Activated T-helper 1 cell treated with anti-CD3 and anti-CD28 coated beads, Interleukin-12 subunit alpha, Interleukin-12 subunit beta, Interleukin-2, Interleukin-4 antibody, amounts not matched to agents 30 ng/mL and 10 ng/mL and 1 ng/mL, durations not matched to agents 14 hours and 24 hours and 36 hours (primary cell): ENCODE data around the gene TMEM143. TPM values are rescaled to one million over a fixed set of nuclear protein-coding genes. Genes with fewer than 3 reads are reported as not detected.
"Not testable (repeated sequence)": the region's sequence is repeated elsewhere in the genome, so short reads cannot be mapped to it uniquely, and the experiment has no call there.

Source experiments
- DNase-seq: peaks from one replicate; pipeline ENCODE4 v3.0.0; 2021; ENCODE audit warnings: low spot score
- H3K27ac Mint-ChIP-seq: one replicate; pipeline ENCODE4 v1.8.0; 2021; ENCODE audit warnings: mild to moderate bottlenecking, mixed read lengths
- H3K27me3 Mint-ChIP-seq: one replicate; pipeline ENCODE4 v1.8.0; 2022; ENCODE audit warnings: mild to moderate bottlenecking, moderate library complexity, mixed read lengths; ENCODE audit not compliant: insufficient read depth
- H3K36me3 Mint-ChIP-seq: one replicate; pipeline ENCODE4 v1.8.0; 2021; ENCODE audit warnings: low read depth, mixed read lengths
- H3K4me1 Mint-ChIP-seq: one replicate; pipeline ENCODE4 v1.8.0; 2021; ENCODE audit warnings: low read depth, mixed read lengths
- H3K4me3 Mint-ChIP-seq: one replicate; pipeline ENCODE4 v1.8.0; 2021; ENCODE audit warnings: mild to moderate bottlenecking, moderate library complexity, mixed read lengths
- H3K9me3 Mint-ChIP-seq: one replicate; pipeline ENCODE4 v1.8.0; 2021; ENCODE audit warnings: mixed read lengths
- intact Hi-C: fragments of 100-400 bp; cut with micrococcal nuclease; formaldehyde crosslinking; loops from one replicate; pipeline ENCODE4 v1.15.1; 2024
- total RNA-seq: library from RNA; stranded (reverse); gene quantifications from 2 replicates; pipeline ENCODE4 v1.2.3, GENCODE V29; 2022

TMEM143 gene
- total RNA-seq, 1 donor from 2014 or later = 14.9 TPM

- Mint-ChIP-seq H3K27me3 (no peaks in the 10 kb centered on the region), H3K36me3 (peaks cover 44% of the 10 kb centered on the region), H3K27ac (peak overlapping the region; percentile 91), H3K4me1 (peaks cover 83% of the 10 kb centered on the region), H3K4me3 (peak overlapping the region; percentile 83), H3K9me3 (peaks cover 3% of the 10 kb centered on the region)
- intact Hi-C loops = loop anchor here (5.0 to 10.0 kb wide), 4 partner anchors 385 to 725 kb away; partner anchors contain the start of genes BICRA, GYS1, MAMSTR and PPP1R15A
- DNase-seq = peak; percentile 31
Measured at GRCh38 chr19:48329167-48329891, 34.4 kb downstream of the TMEM143 start.

- no peaks in the 10 kb centered on the region for H3K27me3 Mint-ChIP-seq
- H3K4me1 Mint-ChIP-seq = peaks cover 90% of the 10 kb centered on the region
- peak within 1 kb of the TSS; percentile 91 for H3K27ac Mint-ChIP-seq
- peak; percentile 81 for DNase-seq
- intact Hi-C loops = loop anchor here (5.0 to 10.0 kb wide), 4 partner anchors 389 to 721 kb away; partner anchors contain the start of genes BICRA, GYS1, MAMSTR and PPP1R15A
- H3K36me3 Mint-ChIP-seq = peaks cover 35% of the 10 kb centered on the region
- peak within 1 kb of the TSS; percentile 89 for H3K4me3 Mint-ChIP-seq
- H3K9me3 Mint-ChIP-seq = peaks cover 3% of the 10 kb centered on the region
Measured at GRCh38 chr19:48325265-48325910, 38.4 kb downstream of the TMEM143 start, which contains the start of gene EMP3. EMP3 (plus strand) TSS chr19:48325552; CDS start chr19:48326845, 1,293 bp downstream.

GRCh38 chr19:48321622-48322591 lies 41.8 kb downstream of the TMEM143 start:
- Mint-ChIP-seq H3K27ac (peak overlapping the region; percentile 98), H3K4me1 (peaks cover 70% of the 10 kb centered on the region), H3K36me3 (peaks cover 11% of the 10 kb centered on the region), H3K27me3 (peaks cover 2% of the 10 kb centered on the region), H3K4me3 (peak overlapping the region; percentile 87), H3K9me3 (no peaks in the 10 kb centered on the region)
- peak; percentile 100 for DNase-seq
- intact Hi-C loops = loop anchor here (1.0 to 10.0 kb wide), 14 partner anchors 11 to 717 kb away; partner anchors contain the start of genes BICRA, CARD8, CYTH2 and DBP

- Mint-ChIP-seq H3K27me3 (peaks cover 2% of the 10 kb centered on the region), H3K9me3 (no peaks in the 10 kb centered on the region), H3K36me3 (peaks cover 11% of the 10 kb centered on the region), H3K4me3 (peak overlapping the region; percentile 87), H3K4me1 (peaks cover 64% of the 10 kb centered on the region), H3K27ac (peak overlapping the region; percentile 98)
- intact Hi-C loops = loop anchor here (1.0 to 10.0 kb wide), 12 partner anchors 12 to 716 kb away; partner anchors contain the start of genes BICRA, CARD8, CYTH2 and DBP
- DNase-seq = peak; percentile 95
Measured at GRCh38 chr19:48321372-48321621, 42.4 kb downstream of the TMEM143 start.

DNA sequence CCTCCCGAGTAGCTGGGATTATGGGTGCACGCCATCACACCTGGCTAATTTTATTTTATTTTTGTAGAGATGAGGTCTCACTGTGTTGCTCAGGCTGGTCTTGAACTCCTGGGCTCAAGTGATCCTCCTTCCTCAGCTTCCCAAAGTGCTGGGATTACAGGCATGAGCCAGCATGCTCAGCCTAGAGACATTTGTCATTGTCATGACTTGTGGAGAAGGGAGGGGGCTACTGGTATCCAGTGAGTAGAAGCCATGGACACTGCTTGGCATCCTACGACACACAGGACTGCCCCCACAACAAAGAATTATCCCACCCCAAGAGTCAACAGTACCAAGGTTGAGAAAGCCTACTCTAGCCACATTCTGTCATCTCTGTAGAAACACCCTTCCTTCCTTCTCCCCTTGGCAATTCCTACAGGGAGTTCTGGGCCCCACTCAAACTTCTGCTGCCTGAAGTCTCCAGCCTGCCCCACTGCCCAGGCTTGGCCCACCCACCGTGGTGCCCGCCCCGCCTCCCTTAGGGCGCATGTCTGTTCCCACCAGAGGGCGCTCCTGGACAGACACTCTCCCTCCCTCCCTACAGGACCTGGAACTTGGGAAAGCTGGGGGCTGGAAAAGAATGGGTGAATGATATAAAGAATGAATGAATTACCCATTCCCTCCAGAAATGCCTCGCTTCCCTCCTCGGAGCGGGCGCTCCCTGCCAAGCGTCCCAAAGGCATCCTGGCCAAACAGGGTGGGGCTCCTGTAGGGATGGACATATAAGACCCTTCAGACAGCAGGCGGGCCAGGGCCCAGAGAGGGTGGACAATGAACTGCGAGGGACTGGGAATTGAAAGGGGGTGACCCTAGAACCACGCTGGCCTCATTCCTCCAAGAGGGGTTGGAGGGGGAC lies 43.8 kb downstream of the TMEM143 start:
- intact Hi-C loops = loop anchor here (2.0 to 10.0 kb wide), 9 partner anchors 31 to 715 kb away; partner anchors contain the start of genes BICRA, CARD8, CYTH2 and DBP
- Mint-ChIP-seq H3K27ac (peak overlapping the region; percentile 40), H3K4me3 (peak overlapping the region; percentile 87), H3K36me3 (no peaks in the 10 kb centered on the region), H3K4me1 (peaks cover 51% of the 10 kb centered on the region), H3K27me3 (peaks cover 2% of the 10 kb centered on the region), H3K9me3 (no peaks in the 10 kb centered on the region)
- DNase-seq = peak; percentile 68

GRCh38 chr19:48318286-48318987 lies 45.3 kb downstream of the TMEM143 start:
- Mint-ChIP-seq H3K9me3 (no peaks in the 10 kb centered on the region), H3K4me1 (peaks cover 36% of the 10 kb centered on the region), H3K4me3 (no peak overlapping the region), H3K27ac (no peak overlapping the region), H3K27me3 (peaks cover 2% of the 10 kb centered on the region), H3K36me3 (no peaks in the 10 kb centered on the region)
- DNase-seq = no peak
- intact Hi-C loops = no loop called here

DNA sequence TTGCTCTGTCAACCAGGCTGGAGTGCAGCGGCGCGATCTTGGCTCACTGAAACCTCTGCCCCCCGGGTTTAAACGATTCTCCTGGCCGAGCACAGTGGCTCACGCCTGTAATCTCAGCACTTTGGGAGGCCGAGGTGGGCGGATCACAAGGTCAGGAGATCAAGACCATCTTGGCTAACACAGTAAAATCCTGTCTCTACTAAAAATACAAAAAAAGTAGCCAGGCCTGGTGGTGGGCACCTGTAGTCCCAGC lies 46.1 kb downstream of the TMEM143 start:
- H3K27me3 Mint-ChIP-seq, H3K9me3 Mint-ChIP-seq, H3K4me3 Mint-ChIP-seq, DNase-seq, intact Hi-C loops, H3K36me3 Mint-ChIP-seq, H3K27ac Mint-ChIP-seq: not testable (repeated sequence)
- peaks cover 28% of the 10 kb centered on the region for H3K4me1 Mint-ChIP-seq

DNA sequence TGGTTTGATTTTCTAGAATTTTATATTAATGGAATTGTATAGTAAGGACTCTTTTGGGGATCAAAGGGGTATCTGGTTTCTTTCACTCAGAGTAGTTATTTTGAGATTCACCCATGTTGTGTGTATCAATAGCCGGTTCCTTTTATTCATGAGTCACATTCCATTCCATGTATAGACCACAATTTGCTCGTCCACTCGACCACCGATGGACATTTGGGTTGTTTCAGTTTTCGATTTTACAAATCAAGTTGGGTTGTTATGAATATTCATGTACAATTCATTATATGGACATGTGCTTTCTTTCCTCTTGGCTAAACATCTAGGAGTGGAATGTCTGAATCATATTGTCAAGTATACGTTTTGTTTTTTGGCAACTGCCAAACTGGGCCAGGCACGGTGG lies 48.0 kb downstream of the TMEM143 start:
- no peak overlapping the region for H3K4me3 Mint-ChIP-seq
- peaks cover 11% of the 10 kb centered on the region for H3K4me1 Mint-ChIP-seq
- DNase-seq = no peak
- intact Hi-C loops = no loop called here
- no peaks in the 10 kb centered on the region for H3K9me3 Mint-ChIP-seq
- H3K27ac Mint-ChIP-seq = no peak overlapping the region
- H3K27me3 Mint-ChIP-seq = peaks cover 7% of the 10 kb centered on the region
- H3K36me3 Mint-ChIP-seq = no peaks in the 10 kb centered on the region

GRCh38 chr19:48311384-48311783 lies 52.4 kb downstream of the TMEM143 start:
- DNase-seq = no peak
- H3K4me3 Mint-ChIP-seq = no peak overlapping the region
- no peaks in the 10 kb centered on the region for H3K4me1 Mint-ChIP-seq
- H3K27ac Mint-ChIP-seq = no peak overlapping the region
- no peaks in the 10 kb centered on the region for H3K36me3 Mint-ChIP-seq
- H3K27me3 Mint-ChIP-seq = peaks cover 6% of the 10 kb centered on the region
- H3K9me3 Mint-ChIP-seq = no peaks in the 10 kb centered on the region
- intact Hi-C loops = no loop called here

DNA sequence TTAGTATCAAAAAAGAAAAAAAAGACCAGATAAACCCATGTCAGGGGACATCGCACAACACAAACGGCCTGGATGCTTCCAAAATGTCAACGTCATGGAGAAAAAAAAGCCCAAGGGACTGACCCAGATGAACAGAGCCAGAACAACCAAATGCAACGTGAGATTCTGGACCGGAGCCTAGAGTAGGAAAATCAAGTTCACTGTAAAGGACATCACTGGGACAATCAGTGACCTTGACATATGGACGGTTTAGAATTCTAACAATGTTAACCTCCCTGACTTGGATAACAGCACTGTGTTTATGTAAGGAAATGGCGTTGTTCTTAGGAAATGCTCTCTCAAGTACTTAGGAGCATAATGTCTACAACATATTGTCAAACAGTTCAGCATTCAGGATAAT lies 53.5 kb downstream of the TMEM143 start:
- H3K4me3 Mint-ChIP-seq = no peak overlapping the region
- DNase-seq = no peak
- peaks cover 6% of the 10 kb centered on the region for H3K27me3 Mint-ChIP-seq
- intact Hi-C loops = no loop called here
- H3K4me1 Mint-ChIP-seq = no peaks in the 10 kb centered on the region
- no peak overlapping the region for H3K27ac Mint-ChIP-seq
- H3K36me3 Mint-ChIP-seq = no peaks in the 10 kb centered on the region
- H3K9me3 Mint-ChIP-seq = no peaks in the 10 kb centered on the region

GRCh38 chr19:48309731-48310130 lies 54.0 kb downstream of the TMEM143 start:
- H3K36me3 Mint-ChIP-seq, intact Hi-C loops, DNase-seq, H3K4me1 Mint-ChIP-seq, H3K4me3 Mint-ChIP-seq, H3K27ac Mint-ChIP-seq, H3K27me3 Mint-ChIP-seq, H3K9me3 Mint-ChIP-seq: not testable (repeated sequence)
